Naive thymus-derived CD8-positive, alpha-beta T cell (primary cell): ENCODE results near the gene SCAF11. TPM values are rescaled to one million over a fixed set of nuclear protein-coding genes. Genes with fewer than 3 reads are reported as not detected.
"Not testable (repeated sequence)": the region's sequence is repeated elsewhere in the genome, so short reads cannot be mapped to it uniquely, and the experiment has no call there.

Source experiments
- ATAC-seq, 2 donors: fragments of 150-1000 bp; cut with Tn5 transposase in 1 of 2; sonication (Bioruptor Pico), chemical (Tn5 transposase) in 1 of 2; 1 replicate in 1 of 2; 2 replicates in 1 of 2; pipeline ENCODE4 v1.10.0; 2021; ENCODE audit warnings: mild to moderate bottlenecking in 2 of 2, moderate library complexity in 2 of 2
- POLR2A ChIA-PET: fragments of 350-600 bp; sonication (Branson Sonifier 250); formaldehyde crosslinking; loops from one replicate; lab custom pipeline; 2021; ENCODE audit warnings: antibody characterized with exemption; lab: Charles Lee
- DNase-seq, 10 donors: peaks; one replicate each; pipeline versions ENCODE4 v3.0.0 to v3.0.0-alpha.2; 2020 to 2022
- H3K27ac Mint-ChIP-seq, 10 donors: one replicate each; pipeline ENCODE4 v1.8.0; 2020 to 2022; ENCODE audit warnings: mild to moderate bottlenecking in 10 of 10, mixed read lengths in 10 of 10, moderate library complexity in 4 of 10, inconsistent platforms in 1 of 10
- H3K27me3 Mint-ChIP-seq, 5 donors: one replicate each; pipeline ENCODE4 v1.8.0; 2021 to 2022; ENCODE audit warnings: mixed read lengths in 5 of 5
- H3K36me3 Mint-ChIP-seq, 3 donors: one replicate each; pipeline ENCODE4 v1.8.0; 2020 to 2022; ENCODE audit warnings: mixed read lengths in 3 of 3, mild to moderate bottlenecking in 2 of 3, inconsistent platforms in 1 of 3
- H3K4me1 Mint-ChIP-seq, 4 donors: one replicate each; pipeline ENCODE4 v1.8.0; 2021 to 2022; ENCODE audit warnings: mixed read lengths in 4 of 4
- H3K4me3 Mint-ChIP-seq, 10 donors: one replicate each; pipeline ENCODE4 v1.8.0; 2020 to 2022; ENCODE audit warnings: mild to moderate bottlenecking in 10 of 10, mixed read lengths in 10 of 10, moderate library complexity in 6 of 10, inconsistent platforms in 1 of 10
- H3K9me3 Mint-ChIP-seq, 9 donors: one replicate each; pipeline ENCODE4 v1.8.0; 2020 to 2022; ENCODE audit warnings: mixed read lengths in 9 of 9, mild to moderate bottlenecking in 3 of 9, inconsistent platforms in 1 of 9, moderate library complexity in 1 of 9
- polyA plus RNA-seq, 3 donors: library from polyadenylated mRNA; unstranded; fragments of 300-500 nt; fragmentation: Illumina TruSeq; gene quantifications; one replicate each; pipeline ENCODE4 v1.2.3, GENCODE V29; 2021
- total RNA-seq, 8 experiments: library from RNA in 2 of 8; stranded (reverse) in 2 of 8; gene quantifications; one replicate each; pipeline ENCODE4 v1.2.3 and lab custom pipeline; 2021 to 2026

Gene SCAF11
- total RNA-seq (100 to 1,000 TPM; 185 to 196 TPM), polyA plus RNA-seq (10 to 100 TPM; 71.1 to 93.5 (median 89.1) TPM), total RNA-seq (lab: John Stamatoyannopoulos, UW) (184 to 290 (median 244) reads per million in 6 experiments)

DNA sequence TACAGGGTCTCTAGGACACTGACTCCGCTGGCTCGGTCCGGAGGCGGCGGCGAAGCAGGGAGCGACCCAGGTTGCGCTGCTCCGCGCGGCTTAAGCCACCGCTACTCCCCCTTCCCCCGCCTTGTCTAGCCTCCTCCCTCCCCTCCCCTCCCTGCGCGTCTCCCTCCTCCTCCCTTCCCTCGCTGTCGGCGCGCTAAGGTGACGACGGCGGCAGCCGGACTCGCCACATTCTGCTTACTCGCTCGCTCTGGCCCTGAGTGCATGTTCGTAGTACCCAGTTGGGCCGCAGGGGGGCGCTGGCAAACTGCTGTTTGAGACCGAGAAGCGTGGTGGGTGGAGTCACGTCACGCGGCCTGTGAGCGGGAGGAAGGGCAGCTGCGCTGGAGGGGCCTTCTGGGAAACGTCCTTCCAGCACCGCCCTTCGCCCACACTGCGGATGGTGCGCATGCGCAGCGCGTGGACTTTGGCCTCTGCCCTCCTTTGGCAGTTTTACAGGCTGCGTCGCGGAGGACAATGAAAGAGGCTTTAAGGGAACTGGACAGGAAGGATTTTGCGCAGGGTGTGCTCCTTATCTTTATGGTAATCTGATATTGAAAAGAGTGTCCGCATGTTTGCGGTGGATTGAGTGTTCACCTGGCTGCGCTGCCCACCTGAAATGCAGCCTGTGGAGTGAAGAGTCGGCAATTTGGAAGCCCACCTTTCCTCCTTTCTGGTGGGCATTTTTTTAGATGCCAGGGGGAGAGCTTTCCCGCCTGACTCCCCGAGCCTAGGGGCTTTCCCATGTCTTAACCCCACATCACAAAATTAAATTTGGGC lies at the start of gene SCAF11:
TSS of gene SCAF11 (minus strand) at position 107 of the 816 bp plus-strand sequence. CDS start 26,407 bp downstream, outside the sequence.
- Mint-ChIP-seq H3K4me3 (peak within 1 kb of the TSS; percentile 89 to 100 (median 96)), H3K4me1 (peaks cover 33 to 52% (median 43%) of the 10 kb centered on the region in 4 donors), H3K36me3 (peaks cover 0 to 21% (median 5%) of the 10 kb centered on the region in 3 donors), H3K27ac (peak within 1 kb of the TSS; percentile 93 to 100 (median 100)), H3K27me3 (peaks cover 0 to 4% (median 0%) of the 10 kb centered on the region in 5 donors), H3K9me3 (no peaks in the 10 kb centered on the region)
- POLR2A ChIA-PET, result interaction anchor here (0.6 to 3.4 kb wide), 24 partner anchors 12 to 1555 kb away, joined by 3 to 57 read pairs (median 3); partner anchors contain the start of genes ANO6, ARID2 and SLC38A1
- DNase-seq (peak; percentile 100), ATAC-seq (peak; percentile 71 to 76)

DNA sequence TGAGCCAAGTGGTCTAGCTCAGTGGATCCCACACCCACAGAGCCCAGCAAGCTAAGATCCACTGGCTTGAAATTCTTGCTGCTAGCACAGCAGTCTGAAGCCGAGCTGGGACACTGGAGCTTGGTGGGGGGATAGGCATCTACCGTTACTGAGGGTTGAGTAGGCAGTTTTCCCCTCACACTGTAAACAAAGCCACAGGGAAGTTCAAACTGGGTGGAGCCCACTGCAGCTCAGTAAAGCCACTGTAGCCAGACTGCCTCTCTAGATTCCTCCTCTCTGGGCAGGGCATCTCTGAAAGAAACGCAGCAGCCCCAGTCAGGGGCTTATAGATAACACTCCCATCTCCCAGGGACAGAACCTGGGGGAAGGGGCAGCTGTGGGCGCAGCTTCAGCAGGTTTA lies 46.7 kb upstream of the SCAF11 start:
- peaks cover 0 to 18% (median 5%) of the 10 kb centered on the region in 9 donors for H3K9me3 Mint-ChIP-seq
- H3K27ac Mint-ChIP-seq, POLR2A ChIA-PET, H3K4me3 Mint-ChIP-seq, DNase-seq, H3K36me3 Mint-ChIP-seq, H3K4me1 Mint-ChIP-seq, ATAC-seq: not testable (repeated sequence)
- peaks cover 3 to 14% (median 10%) of the 10 kb centered on the region in 5 donors for H3K27me3 Mint-ChIP-seq

DNA sequence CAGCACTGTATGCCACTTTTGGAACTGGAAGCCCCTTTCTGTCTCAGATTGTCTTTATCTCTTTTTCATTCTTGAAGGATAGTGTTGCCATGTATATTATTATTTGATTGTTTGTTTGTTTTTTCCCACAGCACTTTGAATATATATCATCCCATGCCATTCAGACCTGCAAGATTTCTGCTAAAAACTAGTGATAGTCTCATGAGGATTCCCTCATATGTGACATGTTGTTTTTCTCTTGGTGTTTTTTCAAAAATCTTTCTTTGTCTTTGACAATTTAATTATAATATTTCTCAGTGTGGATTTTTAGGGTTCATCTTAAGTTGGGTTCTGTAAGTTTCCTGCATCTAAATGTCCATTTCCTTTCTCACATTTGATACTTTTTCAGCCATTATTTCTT lies 36.8 kb upstream of the SCAF11 start:
- no peaks in the 10 kb centered on the region for H3K4me1 Mint-ChIP-seq
- H3K36me3 Mint-ChIP-seq, result peaks cover 5 to 49% (median 36%) of the 10 kb centered on the region in 3 donors
- POLR2A ChIA-PET, result no interaction called here
- H3K4me3 Mint-ChIP-seq, result no peak overlapping the region
- H3K27me3 Mint-ChIP-seq, result peaks cover 0 to 13% (median 8%) of the 10 kb centered on the region in 5 donors
- no peak overlapping the region for H3K27ac Mint-ChIP-seq
- ATAC-seq, result no peak
- H3K9me3 Mint-ChIP-seq, result peaks cover 13 to 79% (median 51%) of the 10 kb centered on the region in 9 donors
- DNase-seq, result no peak

DNA sequence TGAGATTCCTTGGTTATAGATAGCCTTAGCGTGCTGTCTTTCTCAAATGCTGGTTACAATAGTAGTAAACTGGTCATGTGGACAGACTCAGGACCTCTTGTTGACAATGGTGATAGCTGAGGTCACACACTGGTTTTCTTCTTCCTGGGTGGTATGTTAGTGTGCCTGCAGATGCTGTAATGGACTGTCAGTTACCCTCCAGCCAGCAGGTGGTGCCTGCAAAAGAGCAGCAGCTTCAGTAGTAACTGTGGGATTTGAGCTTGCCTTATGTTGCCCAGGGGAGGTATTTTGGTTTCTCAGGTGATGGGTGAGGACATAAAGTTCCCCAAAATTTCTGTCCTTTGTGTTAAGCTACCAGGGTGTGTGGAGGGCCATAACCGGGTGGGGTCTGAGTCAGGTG lies 33.7 kb upstream of the SCAF11 start:
- Mint-ChIP-seq H3K27me3 (peaks cover 8 to 15% (median 10%) of the 10 kb centered on the region in 5 donors), H3K9me3 (peaks cover 16 to 93% (median 63%) of the 10 kb centered on the region in 9 donors), H3K27ac (peak overlapping the region in 2 of 10 donors; percentile 39 to 46), H3K4me1 (no peaks in the 10 kb centered on the region), H3K4me3 (no peak overlapping the region), H3K36me3 (peaks cover 5 to 58% (median 43%) of the 10 kb centered on the region in 3 donors)
- POLR2A ChIA-PET, result no interaction called here
- DNase-seq (no peak), ATAC-seq (no peak)

GRCh38 chr12:46020768-46021167 lies 30.4 kb upstream of the SCAF11 start:
- DNase-seq (no peak), ATAC-seq (no peak)
- Mint-ChIP-seq H3K4me3 (no peak overlapping the region), H3K9me3 (peaks cover 13 to 60% (median 30%) of the 10 kb centered on the region in 9 donors), H3K36me3 (peaks cover 0 to 33% (median 23%) of the 10 kb centered on the region in 3 donors), H3K27me3 (peaks cover 6 to 11% (median 10%) of the 10 kb centered on the region in 5 donors), H3K27ac (no peak overlapping the region), H3K4me1 (no peaks in the 10 kb centered on the region)
- POLR2A ChIA-PET, result no interaction called here

DNA sequence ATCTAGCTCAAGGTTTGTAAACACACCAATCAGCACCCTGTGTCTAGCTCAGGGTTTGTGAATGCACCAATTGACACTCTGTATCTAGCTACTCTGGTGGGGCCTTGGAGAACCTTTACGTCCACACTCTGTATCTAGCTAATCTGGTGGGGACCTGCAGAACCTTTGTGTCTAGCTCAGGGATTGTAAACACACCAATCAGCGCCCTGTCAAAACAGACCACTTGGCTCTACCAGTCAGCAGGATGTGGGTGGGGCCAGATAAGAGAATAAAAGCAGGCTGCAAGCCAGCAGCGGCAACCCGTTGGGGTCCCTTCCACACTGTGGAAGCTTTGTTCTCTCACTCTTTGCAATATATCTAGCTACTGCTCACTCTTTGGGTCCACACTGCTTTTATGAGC lies 28.3 kb upstream of the SCAF11 start:
- H3K27me3 Mint-ChIP-seq, ATAC-seq, H3K27ac Mint-ChIP-seq, H3K4me1 Mint-ChIP-seq, POLR2A ChIA-PET, DNase-seq: not testable (repeated sequence)
- H3K4me3 Mint-ChIP-seq, result peak overlapping the region in 1 of 10 donors; percentile 3
- H3K36me3 Mint-ChIP-seq, result peaks cover 0 to 23% (median 16%) of the 10 kb centered on the region in 3 donors
- H3K9me3 Mint-ChIP-seq, result peaks cover 13 to 39% (median 27%) of the 10 kb centered on the region in 9 donors

DNA sequence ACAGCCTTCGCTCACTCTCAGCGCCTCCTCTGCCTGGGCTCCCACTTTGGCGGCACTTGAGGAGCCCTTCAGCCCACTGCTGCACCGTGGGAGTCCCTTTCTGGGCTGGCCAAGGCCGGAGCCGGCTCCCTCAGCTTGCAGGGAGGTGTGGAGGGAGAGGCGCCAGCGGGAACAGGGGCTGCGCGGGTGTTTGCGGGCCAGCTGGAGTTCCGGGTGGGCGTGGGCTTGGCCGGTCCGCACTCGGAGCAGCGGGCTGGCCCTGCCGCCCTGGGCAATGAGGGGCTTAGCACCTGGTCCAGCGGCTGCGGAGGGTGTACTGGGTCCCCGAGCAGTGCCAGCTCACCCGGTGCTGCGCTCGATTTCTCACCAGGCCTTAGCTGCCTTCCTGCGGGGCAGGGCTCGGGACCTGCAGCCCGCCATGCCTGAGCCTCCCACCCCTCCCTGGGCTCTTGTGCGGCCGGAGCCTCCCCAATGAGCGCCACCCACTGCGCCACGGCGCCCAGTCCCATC lies 27.5 kb upstream of the SCAF11 start:
- not testable (repeated sequence) for DNase-seq, H3K27ac Mint-ChIP-seq, ATAC-seq

GRCh38 chr12:46005823-46006222 lies 15.4 kb upstream of the SCAF11 start:
- Mint-ChIP-seq H3K27me3 (no peaks in the 10 kb centered on the region), H3K4me3 (no peak overlapping the region), H3K9me3 (no peaks in the 10 kb centered on the region), H3K4me1 (no peaks in the 10 kb centered on the region), H3K27ac (peak overlapping the region in 1 of 10 donors; percentile 9), H3K36me3 (no peaks in the 10 kb centered on the region)
- DNase-seq, result no peak
- POLR2A ChIA-PET, result interaction anchor here (0.7 kb wide), 1 partner anchor 15 kb away, joined by 3 read pairs; the partner anchor contains the start of gene SCAF11
- ATAC-seq, result no peak

More for the DNA sequence above, 27.5 kb upstream of the SCAF11 start:
- POLR2A ChIA-PET, H3K4me1 Mint-ChIP-seq, H3K27me3 Mint-ChIP-seq, H3K4me3 Mint-ChIP-seq: not testable (repeated sequence)
- H3K36me3 Mint-ChIP-seq, result peaks cover 0 to 21% (median 16%) of the 10 kb centered on the region in 3 donors
- H3K9me3 Mint-ChIP-seq, result peaks cover 13 to 31% (median 23%) of the 10 kb centered on the region in 9 donors

GRCh38 chr12:46005151-46005797 lies 14.9 kb upstream of the SCAF11 start:
- no peaks in the 10 kb centered on the region for H3K9me3 Mint-ChIP-seq
- H3K36me3 Mint-ChIP-seq, result no peaks in the 10 kb centered on the region
- H3K4me3 Mint-ChIP-seq, result no peak overlapping the region
- DNase-seq (peak in 1 of 10 donors; percentile 5), ATAC-seq (no peak)
- POLR2A ChIA-PET, result no interaction called here
- no peaks in the 10 kb centered on the region for H3K4me1 Mint-ChIP-seq
- H3K27me3 Mint-ChIP-seq, result no peaks in the 10 kb centered on the region
- peak overlapping the region in 1 of 10 donors; percentile 22 for H3K27ac Mint-ChIP-seq

- POLR2A ChIA-PET, result no interaction called here
Measured at GRCh38 chr12:46004715-46005114, 14.3 kb upstream of the SCAF11 start.

GRCh38 chr12:46000076-46000475 lies 9.7 kb upstream of the SCAF11 start:
- POLR2A ChIA-PET, result interaction anchor here (0.7 kb wide), 1 partner anchor 29 kb away, joined by 3 read pairs; no protein-coding TSS in a partner anchor
- ATAC-seq, H3K4me1 Mint-ChIP-seq, H3K4me3 Mint-ChIP-seq, H3K9me3 Mint-ChIP-seq, H3K27ac Mint-ChIP-seq, DNase-seq, H3K27me3 Mint-ChIP-seq, H3K36me3 Mint-ChIP-seq: not testable (repeated sequence)

More at GRCh38 chr12:46004715-46005114, 14.3 kb upstream of the SCAF11 start:
- no peak for DNase-seq
- Mint-ChIP-seq H3K36me3 (no peaks in the 10 kb centered on the region), H3K4me3 (no peak overlapping the region), H3K9me3 (no peaks in the 10 kb centered on the region), H3K27ac (peak overlapping the region in 1 of 10 donors; percentile 22), H3K27me3 (no peaks in the 10 kb centered on the region), H3K4me1 (peaks cover 0 to 2% (median 0%) of the 10 kb centered on the region in 4 donors)
- no peak for ATAC-seq

DNA sequence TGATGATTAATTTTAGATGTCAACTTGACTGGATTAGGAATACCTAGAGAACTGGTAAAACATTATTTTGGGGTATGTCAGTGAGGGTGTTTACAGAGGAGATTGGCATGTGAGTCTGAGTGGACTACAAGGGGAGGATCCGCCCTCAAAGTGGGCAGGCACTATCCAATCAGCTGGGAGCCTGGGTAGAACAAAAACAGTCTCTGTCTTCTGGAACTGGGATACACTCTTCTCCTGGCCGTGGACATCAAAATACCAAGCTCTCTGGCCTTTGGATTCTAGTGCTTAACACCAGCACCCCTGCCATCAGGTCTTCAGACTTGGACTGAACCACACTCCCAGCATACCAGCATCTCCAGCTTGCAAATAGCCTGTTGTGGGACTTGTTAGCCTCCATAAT lies 4.4 kb upstream of the SCAF11 start:
- peaks cover 0 to 4% (median 0%) of the 10 kb centered on the region in 5 donors for H3K27me3 Mint-ChIP-seq
- peaks cover 6 to 14% (median 12%) of the 10 kb centered on the region in 4 donors for H3K4me1 Mint-ChIP-seq
- no peaks in the 10 kb centered on the region for H3K9me3 Mint-ChIP-seq
- POLR2A ChIA-PET, result no interaction called here
- H3K4me3 Mint-ChIP-seq, result no peak overlapping the region
- ATAC-seq, result no peak
- no peak for DNase-seq
- H3K36me3 Mint-ChIP-seq, result no peaks in the 10 kb centered on the region
- H3K27ac Mint-ChIP-seq, result peak overlapping the region in 1 of 10 donors; percentile 50
